Mesodermal cell (in vitro differentiated cells): Measurements from ENCODE around the gene CEP164.
A peak's percentile ranks its signal among the peaks of the same experiment; 100 is the strongest.

Experiments
- H3K27ac ChIP-seq: 2 replicates; pipeline ENCODE4 v1.7.0; 2013; ENCODE audit warnings: mild to moderate bottlenecking, low read depth, low read length, moderate library complexity; ENCODE audit not compliant: severe bottlenecking
- H3K36me3 ChIP-seq: 2 replicates; pipeline ENCODE4 v1.7.1; 2013; ENCODE audit warnings: mild to moderate bottlenecking, low read length, moderate library complexity; ENCODE audit not compliant: control insufficient read depth, insufficient read depth
- H3K4me1 ChIP-seq: one replicate; pipeline ENCODE4 v1.7.1; 2013; ENCODE audit warnings: mild to moderate bottlenecking, low read length; ENCODE audit not compliant: insufficient read depth, control insufficient read depth, poor library complexity, severe bottlenecking
- H3K4me3 ChIP-seq: 2 replicates; pipeline ENCODE4 v1.7.0; 2013; ENCODE audit warnings: low read length, control low read depth, mild to moderate bottlenecking; ENCODE audit not compliant: insufficient read depth, poor library complexity, severe bottlenecking; ENCODE audit errors: extremely low read depth
- H3K9me3 ChIP-seq: 2 replicates; pipeline ENCODE4 v1.7.1; 2013; ENCODE audit warnings: mild to moderate bottlenecking, low read length, moderate library complexity; ENCODE audit not compliant: control insufficient read depth
- WGBS, 2 experiments: methylation state at CpG; one replicate each; pipeline ENCODE4 v1.1.5; 2013; ENCODE audit warnings: missing lambda C conversion rate in 2 of 2; ENCODE audit not compliant: insufficient coverage in 2 of 2; 5-methylcytosine and 5-hydroxymethylcytosine counted together

Gene CEP164

GRCh38 chr11:117290809-117291396 is 36.8 kb upstream of the CEP164 start, which contains the start of gene BACE1-AS:
Gene BACE1-AS, plus strand, starts transcription at chr11:117291346.
- H3K4me1 ChIP-seq, result peaks cover 4% of the 10 kb centered on the region
- H3K4me3 ChIP-seq, result no peak within 1 kb of the TSS
- H3K27ac ChIP-seq, result no peak within 1 kb of the TSS
- WGBS, 2 experiments, result 89 to 92% methylated on average over 4 to 5 of the region's 8 CpGs
- H3K9me3 ChIP-seq, result no peaks in the 10 kb centered on the region
- peaks cover 77% of the 10 kb centered on the region for H3K36me3 ChIP-seq

GRCh38 chr11:117292616-117293015 is 35.0 kb upstream of the CEP164 start:
- Histone ChIP-seq H3K36me3 (peaks cover 68% of the 10 kb centered on the region), H3K27ac (no peak overlapping the region), H3K9me3 (no peaks in the 10 kb centered on the region), H3K4me3 (no peak overlapping the region), H3K4me1 (peaks cover 10% of the 10 kb centered on the region)
- 96 to 100% methylated on average over 2 of the region's 2 CpGs for WGBS, 2 experiments

- H3K27ac ChIP-seq, result no peak overlapping the region
- 92 to 95% methylated on average over 6 to 7 of the region's 9 CpGs for WGBS, 2 experiments
- no peak overlapping the region for H3K4me3 ChIP-seq
- peaks cover 38% of the 10 kb centered on the region for H3K36me3 ChIP-seq
- peaks cover 24% of the 10 kb centered on the region for H3K4me1 ChIP-seq
- H3K9me3 ChIP-seq, result no peaks in the 10 kb centered on the region
Measured at GRCh38 chr11:117295438-117296137, 32.1 kb upstream of the CEP164 start.

- 91 to 96% methylated on average over 3 to 4 of the region's 6 CpGs for WGBS, 2 experiments
- peaks cover 32% of the 10 kb centered on the region for H3K36me3 ChIP-seq
- no peaks in the 10 kb centered on the region for H3K9me3 ChIP-seq
- no peak overlapping the region for H3K27ac ChIP-seq
- H3K4me3 ChIP-seq, result no peak overlapping the region
- peaks cover 28% of the 10 kb centered on the region for H3K4me1 ChIP-seq
Measured at GRCh38 chr11:117296881-117297280, 30.8 kb upstream of the CEP164 start.

GRCh38 chr11:117298195-117298594 is 29.5 kb upstream of the CEP164 start:
- H3K4me3 ChIP-seq, result no peak overlapping the region
- whole genome bisulfite sequencing, 2 experiments, result 92 to 94% methylated on average over 6 of the region's 8 CpGs
- H3K27ac ChIP-seq, result no peak overlapping the region
- peaks cover 28% of the 10 kb centered on the region for H3K4me1 ChIP-seq
- H3K9me3 ChIP-seq, result no peaks in the 10 kb centered on the region
- peaks cover 20% of the 10 kb centered on the region for H3K36me3 ChIP-seq

GRCh38 chr11:117299351-117300282 is 28.0 kb upstream of the CEP164 start:
- no peaks in the 10 kb centered on the region for H3K9me3 ChIP-seq
- H3K27ac ChIP-seq, result peak overlapping the region; percentile 72
- peaks cover 14% of the 10 kb centered on the region for H3K36me3 ChIP-seq
- peaks cover 24% of the 10 kb centered on the region for H3K4me1 ChIP-seq
- WGBS, 2 experiments, result 51 to 52% methylated on average over 5 to 8 of the region's 12 CpGs
- H3K4me3 ChIP-seq, result no peak overlapping the region

- no peak overlapping the region for H3K4me3 ChIP-seq
Measured at GRCh38 chr11:117300283-117300663, 27.4 kb upstream of the CEP164 start.

GRCh38 chr11:117300773-117301172 is 26.9 kb upstream of the CEP164 start:
- no peaks in the 10 kb centered on the region for H3K9me3 ChIP-seq
- peak overlapping the region; percentile 72 for H3K27ac ChIP-seq
- WGBS, 2 experiments, result 86 to 90% methylated on average over 5 of the region's 5 CpGs

More at GRCh38 chr11:117300283-117300663, 27.4 kb upstream of the CEP164 start:
- Histone ChIP-seq H3K27ac (peak overlapping the region; percentile 72), H3K4me1 (peaks cover 27% of the 10 kb centered on the region), H3K9me3 (no peaks in the 10 kb centered on the region), H3K36me3 (peaks cover 9% of the 10 kb centered on the region)
- 47 to 54% methylated on average over 13 to 17 of the region's 17 CpGs for WGBS, 2 experiments

GRCh38 chr11:117302228-117302627 is 25.4 kb upstream of the CEP164 start:
- H3K27ac ChIP-seq, result no peak overlapping the region
- 80 to 94% methylated on average over 6 to 7 of the region's 7 CpGs for whole genome bisulfite sequencing, 2 experiments
- peaks cover 23% of the 10 kb centered on the region for H3K4me1 ChIP-seq
- no peaks in the 10 kb centered on the region for H3K9me3 ChIP-seq
- peaks cover 13% of the 10 kb centered on the region for H3K36me3 ChIP-seq
- H3K4me3 ChIP-seq, result no peak overlapping the region

More at GRCh38 chr11:117300773-117301172, 26.9 kb upstream of the CEP164 start:
- H3K4me1 ChIP-seq, result peaks cover 29% of the 10 kb centered on the region
- H3K4me3 ChIP-seq, result no peak overlapping the region
- H3K36me3 ChIP-seq, result peaks cover 7% of the 10 kb centered on the region

- peaks cover 23% of the 10 kb centered on the region for H3K4me1 ChIP-seq
- 92 to 97% methylated on average over 3 to 4 of the region's 4 CpGs for WGBS, 2 experiments
- no peak overlapping the region for H3K4me3 ChIP-seq
- H3K9me3 ChIP-seq, result no peaks in the 10 kb centered on the region
- peaks cover 13% of the 10 kb centered on the region for H3K36me3 ChIP-seq
- H3K27ac ChIP-seq, result no peak overlapping the region
Measured at GRCh38 chr11:117303101-117303500, 24.6 kb upstream of the CEP164 start.
